A673 (cell line): Measurements from ENCODE around the gene EIF2B5.

Source experiments
- EZH2 ChIP-seq: fragments of 200-600 bp; sonication (generic); IDR thresholded peaks from 2 replicates; pipeline ENCODE4 v1.6.1; 2017; ENCODE audit warnings: borderline replicate concordance, low read depth, mild to moderate bottlenecking, mixed read lengths, antibody characterized with exemption, low read length; ENCODE audit not compliant: poor library complexity, severe bottlenecking
- TF ChIP-seq, protein P1 (sequence below): fragments of 300-800, 200-600 bp; sonication (generic); conservative IDR thresholded peaks from 2 replicates; pipeline ENCODE4 v1.5.1; 2017; ENCODE audit warnings: low read depth, mild to moderate bottlenecking, antibody characterized with exemption, low read length, moderate library complexity, mixed read lengths

- TF ChIP-seq EZH2 = no peak
- TF ChIP-seq, protein P1, sequence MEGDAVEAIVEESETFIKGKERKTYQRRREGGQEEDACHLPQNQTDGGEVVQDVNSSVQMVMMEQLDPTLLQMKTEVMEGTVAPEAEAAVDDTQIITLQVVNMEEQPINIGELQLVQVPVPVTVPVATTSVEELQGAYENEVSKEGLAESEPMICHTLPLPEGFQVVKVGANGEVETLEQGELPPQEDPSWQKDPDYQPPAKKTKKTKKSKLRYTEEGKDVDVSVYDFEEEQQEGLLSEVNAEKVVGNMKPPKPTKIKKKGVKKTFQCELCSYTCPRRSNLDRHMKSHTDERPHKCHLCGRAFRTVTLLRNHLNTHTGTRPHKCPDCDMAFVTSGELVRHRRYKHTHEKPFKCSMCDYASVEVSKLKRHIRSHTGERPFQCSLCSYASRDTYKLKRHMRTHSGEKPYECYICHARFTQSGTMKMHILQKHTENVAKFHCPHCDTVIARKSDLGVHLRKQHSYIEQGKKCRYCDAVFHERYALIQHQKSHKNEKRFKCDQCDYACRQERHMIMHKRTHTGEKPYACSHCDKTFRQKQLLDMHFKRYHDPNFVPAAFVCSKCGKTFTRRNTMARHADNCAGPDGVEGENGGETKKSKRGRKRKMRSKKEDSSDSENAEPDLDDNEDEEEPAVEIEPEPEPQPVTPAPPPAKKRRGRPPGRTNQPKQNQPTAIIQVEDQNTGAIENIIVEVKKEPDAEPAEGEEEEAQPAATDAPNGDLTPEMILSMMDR = no peak
Observed at GRCh38 chr3:184177331-184177731, 42.2 kb downstream of the EIF2B5 start.
